ENCODE results near the gene GIPC1. TPM values are rescaled to one million over a fixed set of nuclear protein-coding genes. Genes with fewer than 3 reads are reported as not detected.

The GIPC1 gene
- total RNA-seq, 1 donor from 2014 or later: 81.0 TPM

DNA sequence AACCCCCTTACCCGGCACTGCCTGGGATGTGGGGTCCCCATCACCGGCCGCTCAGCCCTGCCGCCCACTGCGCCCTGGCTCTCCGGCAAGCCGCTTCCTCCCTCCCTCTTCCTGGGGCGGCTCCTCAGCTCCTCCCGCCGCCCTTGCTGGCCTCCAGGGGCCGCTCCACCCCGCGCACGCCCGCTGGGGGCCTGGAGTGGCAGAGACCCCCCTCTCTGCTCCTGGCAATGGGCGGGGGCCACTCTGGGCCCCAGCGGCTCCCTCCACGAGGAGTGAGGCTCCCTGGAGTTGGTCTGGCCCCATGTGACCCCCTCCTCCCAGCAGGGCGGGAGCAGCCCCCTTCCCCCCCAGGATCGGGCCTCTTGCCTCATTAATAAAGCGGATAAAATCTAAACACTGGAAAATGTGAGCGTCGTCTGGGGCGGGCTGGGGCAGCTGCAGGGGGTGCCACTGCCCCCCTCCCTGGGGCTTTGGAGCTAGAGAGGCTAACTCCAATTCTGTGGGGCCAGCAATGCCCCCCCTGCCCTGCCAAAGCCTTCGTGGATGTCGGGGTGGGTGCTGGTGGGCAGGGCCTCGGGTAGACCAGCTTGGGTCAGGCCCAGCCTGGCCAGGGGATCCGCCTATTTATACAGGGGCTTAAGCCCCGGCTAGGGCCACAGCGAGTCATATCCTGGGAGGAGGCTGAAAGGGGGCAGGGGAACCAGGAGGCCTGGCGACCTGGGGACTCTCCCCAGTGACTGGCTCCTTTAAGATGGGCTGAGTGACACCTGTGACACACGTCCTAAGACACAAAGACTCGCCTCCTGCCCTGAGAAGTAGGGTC lies 20.5 kb downstream of the GIPC1 start, which contains the start of gene PTGER1:
TSS of gene PTGER1 (minus strand) at position 104 of the 823 bp plus-strand sequence. CDS start 1,034 bp downstream, outside the sequence.
- peak in 1 of 2 donors; percentile 12 for TF ChIP-seq POLR2AphosphoS5 (IDR thresholded peaks at IDR 0.05; ENCODE audit: insufficient read depth in 1 of 2, low read depth in 1 of 2)
- TF ChIP-seq, protein P1, sequence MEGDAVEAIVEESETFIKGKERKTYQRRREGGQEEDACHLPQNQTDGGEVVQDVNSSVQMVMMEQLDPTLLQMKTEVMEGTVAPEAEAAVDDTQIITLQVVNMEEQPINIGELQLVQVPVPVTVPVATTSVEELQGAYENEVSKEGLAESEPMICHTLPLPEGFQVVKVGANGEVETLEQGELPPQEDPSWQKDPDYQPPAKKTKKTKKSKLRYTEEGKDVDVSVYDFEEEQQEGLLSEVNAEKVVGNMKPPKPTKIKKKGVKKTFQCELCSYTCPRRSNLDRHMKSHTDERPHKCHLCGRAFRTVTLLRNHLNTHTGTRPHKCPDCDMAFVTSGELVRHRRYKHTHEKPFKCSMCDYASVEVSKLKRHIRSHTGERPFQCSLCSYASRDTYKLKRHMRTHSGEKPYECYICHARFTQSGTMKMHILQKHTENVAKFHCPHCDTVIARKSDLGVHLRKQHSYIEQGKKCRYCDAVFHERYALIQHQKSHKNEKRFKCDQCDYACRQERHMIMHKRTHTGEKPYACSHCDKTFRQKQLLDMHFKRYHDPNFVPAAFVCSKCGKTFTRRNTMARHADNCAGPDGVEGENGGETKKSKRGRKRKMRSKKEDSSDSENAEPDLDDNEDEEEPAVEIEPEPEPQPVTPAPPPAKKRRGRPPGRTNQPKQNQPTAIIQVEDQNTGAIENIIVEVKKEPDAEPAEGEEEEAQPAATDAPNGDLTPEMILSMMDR (IDR thresholded peaks at IDR 0.05): no peak
- H3K36me3 ChIP-seq: peaks cover 0 to 27% of the 10 kb centered on the region in 2 donors
- no peaks in the 10 kb centered on the region for H3K27me3 ChIP-seq
- peak within 1 kb of the TSS in 1 of 2 donors; percentile 20 for H3K4me3 ChIP-seq
- no peak for DNase-seq (ENCODE audit: extremely low spot score in 2 of 2)
- no peaks in the 10 kb centered on the region for H3K9me3 ChIP-seq
- peak within 1 kb of the TSS; percentile 56 for H3K27ac ChIP-seq
- intact Hi-C loops (cut with DNase I): loop anchor here (10.0 kb wide), 2 partner anchors 111 to 331 kb away; no protein-coding TSS in a partner anchor
- peaks cover 51% of the 10 kb centered on the region for H3K4me1 ChIP-seq

DNA sequence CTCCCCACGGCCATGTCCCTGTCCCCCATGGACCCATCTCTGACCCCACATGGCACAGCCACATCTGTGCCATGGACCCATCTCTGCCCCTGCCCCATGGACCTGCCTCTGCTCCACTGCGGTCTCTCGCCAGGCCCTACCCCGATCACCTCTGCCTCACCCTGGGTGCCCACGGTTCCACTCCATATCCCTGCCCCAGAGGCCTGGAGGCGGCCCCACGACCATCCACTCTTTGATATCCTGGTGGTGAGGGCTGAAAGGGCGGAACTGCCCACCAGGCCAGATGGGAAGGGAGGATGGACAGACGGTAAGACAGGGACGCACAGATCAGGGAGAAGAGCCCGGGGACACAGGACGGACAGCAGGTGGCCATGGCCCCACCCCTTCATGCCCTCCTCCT lies 21.1 kb downstream of the GIPC1 start:
- TF ChIP-seq POLR2AphosphoS5 (IDR thresholded peaks at IDR 0.05; ENCODE audit: insufficient read depth in 1 of 2, low read depth in 1 of 2) (peak in 1 of 2 donors; percentile 0), POLR2A (IDR thresholded peaks at IDR 0.05) (no peak)
- Histone ChIP-seq H3K36me3 (peaks cover 0 to 23% of the 10 kb centered on the region in 2 donors), H3K4me1 (peaks cover 51% of the 10 kb centered on the region), H3K9me3 (no peaks in the 10 kb centered on the region), H3K4me3 (peak overlapping the region in 1 of 2 donors; percentile 20), H3K27ac (peak overlapping the region; percentile 56), H3K27me3 (no peaks in the 10 kb centered on the region)
- intact Hi-C loops (cut with DNase I): loop anchor here (5.0 to 10.0 kb wide), 3 partner anchors 38 to 330 kb away; no protein-coding TSS in a partner anchor
- no peak for DNase-seq (ENCODE audit: extremely low spot score in 2 of 2)

DNA sequence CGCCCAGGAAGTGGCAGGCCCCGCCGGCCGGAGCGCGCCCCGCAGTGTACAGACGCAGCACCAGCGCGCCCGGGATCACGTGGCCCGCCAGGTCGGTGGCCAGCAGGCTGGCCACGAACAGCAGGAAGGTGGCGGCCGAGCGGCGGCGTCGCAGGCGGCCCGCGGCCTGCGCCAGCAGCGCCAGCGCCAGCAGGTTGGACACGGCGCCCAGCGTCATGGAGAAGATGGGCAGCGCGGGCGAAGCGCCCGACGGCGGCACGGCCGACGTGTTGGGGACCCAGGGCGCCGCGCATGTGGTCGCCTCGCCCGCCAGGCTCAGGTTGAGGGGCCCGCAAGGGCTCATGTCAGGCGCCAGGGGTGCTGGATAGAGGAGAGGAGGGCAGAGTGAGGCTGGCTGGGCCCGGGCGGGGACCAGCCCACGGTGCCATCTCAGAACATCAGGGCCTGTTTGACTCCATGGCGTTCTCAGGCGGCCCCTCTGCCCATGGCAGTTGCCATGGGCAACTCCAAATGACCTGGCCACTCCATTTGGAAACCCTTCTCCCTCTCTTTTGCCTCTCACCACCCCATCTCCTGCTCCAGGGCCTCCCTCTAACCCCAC lies 21.8 kb downstream of the GIPC1 start:
- H3K4me3 ChIP-seq: peak overlapping the region in 1 of 2 donors; percentile 20
- H3K4me1 ChIP-seq: peaks cover 51% of the 10 kb centered on the region
- H3K36me3 ChIP-seq: peaks cover 0 to 23% of the 10 kb centered on the region in 2 donors
- H3K27ac ChIP-seq: no peak overlapping the region
- intact Hi-C loops (cut with DNase I): loop anchor here (5.0 to 10.0 kb wide), 3 partner anchors 37 to 329 kb away; no protein-coding TSS in a partner anchor
- no peak for DNase-seq (ENCODE audit: extremely low spot score in 2 of 2)
- H3K9me3 ChIP-seq: no peaks in the 10 kb centered on the region
- H3K27me3 ChIP-seq: no peaks in the 10 kb centered on the region
- TF ChIP-seq POLR2A (IDR thresholded peaks at IDR 0.05) (no peak), POLR2AphosphoS5 (IDR thresholded peaks at IDR 0.05; ENCODE audit: insufficient read depth in 1 of 2, low read depth in 1 of 2) (no peak)
- TF ChIP-seq, protein P1 (IDR thresholded peaks at IDR 0.05): no peak

DNA sequence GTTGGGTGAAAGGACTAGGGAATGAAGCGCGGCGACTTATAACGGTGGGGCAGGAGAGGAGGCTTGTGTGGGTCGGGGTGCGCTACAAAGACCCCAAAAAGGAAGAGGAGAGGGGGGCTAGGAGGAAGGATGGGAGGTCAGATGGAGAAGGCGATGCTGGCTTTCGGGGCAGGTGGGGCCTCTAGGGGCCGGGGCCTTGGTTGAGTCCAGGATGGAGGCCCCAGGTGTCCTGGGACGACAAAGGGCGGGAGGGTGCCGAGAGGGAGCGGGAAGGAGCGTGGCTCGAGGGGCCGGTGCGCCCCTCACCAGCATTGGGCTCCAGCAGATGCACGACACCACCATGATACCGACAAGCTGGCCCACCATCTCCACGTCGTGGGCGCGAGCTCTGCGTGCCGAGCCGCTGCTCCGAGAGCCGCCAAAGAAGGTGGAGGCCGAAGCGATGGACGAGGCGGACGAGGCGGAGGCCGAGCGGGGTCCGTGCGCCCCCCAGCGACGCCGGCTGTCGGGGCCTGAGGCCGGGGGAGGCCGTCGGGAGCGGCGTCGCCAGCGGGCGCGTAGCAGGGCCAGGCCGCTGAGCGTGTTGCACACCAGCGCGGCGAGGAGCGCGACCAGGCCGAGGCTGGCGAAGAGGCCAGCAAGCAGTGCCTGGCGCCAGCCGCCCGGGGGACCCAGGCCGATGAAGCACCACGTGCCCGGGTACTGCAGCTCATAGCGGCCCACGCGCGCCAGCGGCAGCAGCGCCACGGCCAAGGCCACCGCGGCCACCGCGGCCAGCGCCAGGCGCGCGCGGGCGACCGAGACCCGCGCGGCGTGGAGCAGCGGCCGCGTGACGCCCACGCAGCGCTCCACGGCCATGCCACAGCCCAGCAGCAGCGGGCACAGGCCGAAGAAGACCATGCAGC lies 22.6 kb downstream of the GIPC1 start:
- Histone ChIP-seq H3K4me3 (peak overlapping the region in 1 of 2 donors; percentile 20), H3K27ac (no peak overlapping the region), H3K36me3 (peaks cover 0 to 17% of the 10 kb centered on the region in 2 donors), H3K9me3 (no peaks in the 10 kb centered on the region), H3K27me3 (no peaks in the 10 kb centered on the region), H3K4me1 (peaks cover 48% of the 10 kb centered on the region)
- DNase-seq (ENCODE audit: extremely low spot score in 2 of 2): no peak
- TF ChIP-seq POLR2AphosphoS5 (IDR thresholded peaks at IDR 0.05; ENCODE audit: insufficient read depth in 1 of 2, low read depth in 1 of 2) (no peak), POLR2A (IDR thresholded peaks at IDR 0.05) (no peak)
- TF ChIP-seq, protein P1 (IDR thresholded peaks at IDR 0.05): no peak
- intact Hi-C loops (cut with DNase I): loop anchor here (5.0 to 10.0 kb wide), 3 partner anchors 36 to 329 kb away; no protein-coding TSS in a partner anchor

Measured in vagina (tissue), 2 donors.